SK-N-SH (cell line): ENCODE results near the gene MYLK2. TPM values are rescaled to one million over a fixed set of nuclear protein-coding genes. Genes with fewer than 3 reads are reported as not detected.
A peak's percentile ranks its signal among the peaks of the same experiment; 100 is the strongest.

Source experiments
- CTCF ChIA-PET: fragments of 300-600, 350-600 bp; formaldehyde crosslinking; extraction: SDS; loops from one replicate; lab custom pipeline; 2021; lab: Yijun Ruan, JAX
- POLR2A ChIA-PET: fragments of 350-600 bp; sonication (Branson Sonifier 250); formaldehyde crosslinking; extraction: SDS; loops from one replicate; lab custom pipeline; 2020; ENCODE audit warnings: antibody characterized with exemption, inconsistent platforms; lab: Yijun Ruan, JAX
- DNase-seq: peaks from one replicate; pipeline ENCODE4 v3.0.0; 2012
- H2AFZ ChIP-seq: fragments of 200-600 bp; sonication (generic); 2 replicates; pipeline ENCODE4 v1.8.1; 2016; ENCODE audit warnings: antibody characterized with exemption, mild to moderate bottlenecking, low read depth
- H3F3A ChIP-seq: fragments of 200-600 bp; sonication (generic); replicated peaks from 2 replicates; pipeline ENCODE3; 2016; ENCODE audit warnings: antibody characterized with exemption, mild to moderate bottlenecking; ENCODE audit not compliant: insufficient read depth
- H3K27ac ChIP-seq, 2 experiments: fragments of 200-500 bp in 1 of 2; fragments of 200-600 bp in 1 of 2; sonication (Bioruptor generic) in 1 of 2; sonication (generic), shearing (Covaris generic) in 1 of 2; 2 replicates each; pipeline versions ENCODE4 v1.5.1 to v1.6.1; 2014 to 2016; ENCODE audit warnings: low read depth in 2 of 2, inconsistent platforms in 1 of 2, low read length in 1 of 2, mild to moderate bottlenecking in 1 of 2, mixed read lengths in 1 of 2
- H3K27me3 ChIP-seq: fragments of 200-600 bp; sonication (generic), shearing (Covaris generic); 2 replicates; pipeline ENCODE4 v1.6.1; 2016; ENCODE audit warnings: mixed run types; ENCODE audit not compliant: insufficient read depth
- H3K36me3 ChIP-seq, 2 experiments: fragments of 200-500 bp in 1 of 2; fragments of 200-600 bp in 1 of 2; sonication (Bioruptor generic) in 1 of 2; sonication (generic) in 1 of 2; replicated peaks in 1 of 2; 2 replicates each; pipeline versions ENCODE3 to v1.5.1; 2014 to 2016; ENCODE audit warnings: low read length in 1 of 2, mild to moderate bottlenecking in 1 of 2; ENCODE audit not compliant: insufficient read depth in 2 of 2, control insufficient read depth in 1 of 2
- H3K4me1 ChIP-seq, 2 experiments: fragments of 200-500 bp in 1 of 2; fragments of 200-600 bp in 1 of 2; sonication (Bioruptor generic) in 1 of 2; sonication (generic), shearing (Covaris generic) in 1 of 2; 2 replicates each; pipeline versions ENCODE4 v1.5.1 to v1.6.1; 2014 to 2016; ENCODE audit warnings: low read depth in 1 of 2, low read length in 1 of 2, mixed run types in 1 of 2; ENCODE audit not compliant: insufficient read depth in 2 of 2, control insufficient read depth in 1 of 2
- H3K4me2 ChIP-seq: fragments of 200-600 bp; sonication (generic), shearing (Covaris generic); 2 replicates; pipeline ENCODE4 v1.6.1; 2017; ENCODE audit warnings: mixed run types
- H3K4me3 ChIP-seq, 2 experiments: fragments of 200-500 bp in 1 of 2; fragments of 200-600 bp in 1 of 2; sonication (Bioruptor generic) in 1 of 2; sonication (generic), shearing (Covaris generic) in 1 of 2; 2 replicates each; pipeline versions ENCODE4 v1.5.1 to v1.8.1; 2014 to 2016; ENCODE audit warnings: low read depth in 2 of 2, inconsistent platforms in 1 of 2, low read length in 1 of 2, mild to moderate bottlenecking in 1 of 2, mixed read lengths in 1 of 2, moderate library complexity in 1 of 2
- H3K79me2 ChIP-seq: fragments of 200-600 bp; sonication (generic); 2 replicates; pipeline ENCODE4 v1.8.1; 2017; ENCODE audit warnings: mild to moderate bottlenecking; ENCODE audit not compliant: insufficient read depth
- H3K9ac ChIP-seq: fragments of 200-600 bp; sonication (generic); 2 replicates; pipeline ENCODE4 v1.6.1; 2017; ENCODE audit warnings: mixed run types
- H3K9me2 ChIP-seq: fragments of 200-600 bp; sonication (generic); 2 replicates; pipeline ENCODE4 v1.6.1; 2017; ENCODE audit warnings: mixed run types
- H3K9me3 ChIP-seq: fragments of 200-600 bp; sonication (generic); 2 replicates; pipeline ENCODE4 v1.6.1; 2017; ENCODE audit warnings: mixed run types, mild to moderate bottlenecking, moderate library complexity
- H4K20me1 ChIP-seq: fragments of 200-600 bp; sonication (generic); 2 replicates; pipeline ENCODE4 v1.6.1; 2017; ENCODE audit warnings: mild to moderate bottlenecking, mixed run types; ENCODE audit not compliant: insufficient read depth
- CHD2 ChIP-seq: fragments of 150-350 bp; IDR thresholded peaks from 2 replicates; pipeline ENCODE4 v1.6.1; 2018; ENCODE audit warnings: low read length; ENCODE audit not compliant: partially characterized antibody
- EP300 ChIP-seq, 2 experiments: IDR thresholded peaks; 2 replicates each; pipeline versions ENCODE4 v1.4.0 to v1.6.1; 2012; ENCODE audit warnings: borderline replicate concordance in 1 of 2, low read depth in 1 of 2, low read length in 1 of 2
- EZH2phosphoT487 ChIP-seq: fragments of 200-600 bp; sonication (generic); IDR thresholded peaks from 2 replicates; pipeline ENCODE4 v1.6.1; 2017; ENCODE audit warnings: low read depth, mixed run types, mild to moderate bottlenecking, antibody characterized with exemption, moderate library complexity, borderline replicate concordance
- MEF2A ChIP-seq: IDR thresholded peaks from 2 replicates; pipeline ENCODE4 v1.4.0; 2012; ENCODE audit warnings: low read depth, borderline replicate concordance
- NFIC ChIP-seq: IDR thresholded peaks from 2 replicates; pipeline ENCODE4 v1.4.0; 2012; ENCODE audit warnings: borderline replicate concordance
- NRF1 ChIP-seq: IDR thresholded peaks from 2 replicates; pipeline ENCODE4 v1.6.1; 2012; ENCODE audit warnings: low read depth, mild to moderate bottlenecking, low read length
- POLR2AphosphoS5 ChIP-seq: IDR thresholded peaks from 2 replicates; pipeline ENCODE4 v1.6.1; 2012; ENCODE audit warnings: low read depth, low read length
- RAD21 ChIP-seq: IDR thresholded peaks from 2 replicates; pipeline ENCODE4 v1.6.1; 2012; ENCODE audit warnings: mild to moderate bottlenecking, low read length
- RCOR1 ChIP-seq: fragments of 150-350 bp; IDR thresholded peaks from 2 replicates; pipeline ENCODE4 v1.6.1; 2017; ENCODE audit warnings: antibody characterized with exemption, low read length
- RFX5 ChIP-seq: IDR thresholded peaks from 2 replicates; pipeline ENCODE4 v1.6.1; 2012; ENCODE audit warnings: mild to moderate bottlenecking, improper control_type of control experiment, low read length
- SIN3A ChIP-seq: IDR thresholded peaks from 2 replicates; pipeline ENCODE4 v1.6.1; 2012; ENCODE audit warnings: low read depth, mild to moderate bottlenecking, low read length, moderate library complexity, borderline replicate concordance
- WGBS: methylation state at CpG from one replicate; pipeline ENCODE4 v1.1.6; 2017; ENCODE audit warnings: low lambda C conversion rate; 5-methylcytosine and 5-hydroxymethylcytosine counted together
- polyA plus RNA-seq, 3 experiments: library from polyadenylated mRNA; depleted of rRNA; stranded (reverse); fragments of >200 nt; gene quantifications; 2 replicates each; pipeline ENCODE4 v1.2.3, GENCODE V29; 2012
- TF ChIP-seq, protein P1 (sequence below): fragments of 200-600 bp; sonication (generic); IDR thresholded peaks from 2 replicates; pipeline ENCODE4 v1.6.1; 2017; ENCODE audit warnings: antibody characterized with exemption, mild to moderate bottlenecking, moderate library complexity

The MYLK2 gene
- polyA plus RNA-seq, 1 of the 3 experiments (the other 2 are of a cell fraction), result 0.21 TPM

GRCh38 chr20:31788578-31788977, 30.6 kb upstream of the MYLK2 start:
- no peak for DNase-seq
- no peaks in the 10 kb centered on the region for H3K27me3 ChIP-seq
- TF ChIP-seq MEF2A, result no peak
- TF ChIP-seq SIN3A, result no peak
- TF ChIP-seq, protein P1, sequence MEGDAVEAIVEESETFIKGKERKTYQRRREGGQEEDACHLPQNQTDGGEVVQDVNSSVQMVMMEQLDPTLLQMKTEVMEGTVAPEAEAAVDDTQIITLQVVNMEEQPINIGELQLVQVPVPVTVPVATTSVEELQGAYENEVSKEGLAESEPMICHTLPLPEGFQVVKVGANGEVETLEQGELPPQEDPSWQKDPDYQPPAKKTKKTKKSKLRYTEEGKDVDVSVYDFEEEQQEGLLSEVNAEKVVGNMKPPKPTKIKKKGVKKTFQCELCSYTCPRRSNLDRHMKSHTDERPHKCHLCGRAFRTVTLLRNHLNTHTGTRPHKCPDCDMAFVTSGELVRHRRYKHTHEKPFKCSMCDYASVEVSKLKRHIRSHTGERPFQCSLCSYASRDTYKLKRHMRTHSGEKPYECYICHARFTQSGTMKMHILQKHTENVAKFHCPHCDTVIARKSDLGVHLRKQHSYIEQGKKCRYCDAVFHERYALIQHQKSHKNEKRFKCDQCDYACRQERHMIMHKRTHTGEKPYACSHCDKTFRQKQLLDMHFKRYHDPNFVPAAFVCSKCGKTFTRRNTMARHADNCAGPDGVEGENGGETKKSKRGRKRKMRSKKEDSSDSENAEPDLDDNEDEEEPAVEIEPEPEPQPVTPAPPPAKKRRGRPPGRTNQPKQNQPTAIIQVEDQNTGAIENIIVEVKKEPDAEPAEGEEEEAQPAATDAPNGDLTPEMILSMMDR, result peak; percentile 43; the same call in 1 of the 2 replicates
- TF ChIP-seq RAD21, result peak; percentile 8; the same call in 1 of the 2 replicates
- TF ChIP-seq EZH2phosphoT487, result no peak
- TF ChIP-seq POLR2AphosphoS5, result no peak
- no peak for TF ChIP-seq RFX5
- no peak for TF ChIP-seq EP300 (IDR thresholded peaks at IDR 0.05; ENCODE audit: borderline replicate concordance in 1 of 2, low read depth in 1 of 2, low read length in 1 of 2)
- peaks cover 33 to 61% of the 10 kb centered on the region in 2 experiments for H3K36me3 ChIP-seq
- H3K9ac ChIP-seq, result no peak overlapping the region
- 92% methylated on average over 3 of the region's 3 CpGs for WGBS
- ChIA-PET POLR2A (no interaction called here), CTCF (interaction anchor here (0.6 to 1.6 kb wide), 3 partner anchors 18 to 65 kb away, joined by 3 to 4 read pairs (median 4); no protein-coding TSS in a partner anchor)
- H3K4me2 ChIP-seq, result no peak overlapping the region
- no peaks in the 10 kb centered on the region for H3K4me1 ChIP-seq
- peaks cover 39% of the 10 kb centered on the region; the same call in 1 of the 2 replicates for H3K79me2 ChIP-seq
- H3F3A ChIP-seq, result peaks cover 12% of the 10 kb centered on the region
- H3K9me2 ChIP-seq, result no peaks in the 10 kb centered on the region
- H3K4me3 ChIP-seq, result no peak overlapping the region
- no peaks in the 10 kb centered on the region; the same call in 1 of the 2 replicates for H4K20me1 ChIP-seq
- no peak overlapping the region for H3K27ac ChIP-seq
- H3K9me3 ChIP-seq, result no peaks in the 10 kb centered on the region
- no peak overlapping the region for H2AFZ ChIP-seq

GRCh38 chr20:31790401-31790800, 28.8 kb upstream of the MYLK2 start:
- Histone ChIP-seq H3K36me3 (peaks cover 35 to 55% of the 10 kb centered on the region in 2 experiments), H3K27ac (no peak overlapping the region), H3K9me3 (no peaks in the 10 kb centered on the region), H3K27me3 (no peaks in the 10 kb centered on the region), H3K9me2 (no peaks in the 10 kb centered on the region), H3K4me1 (no peaks in the 10 kb centered on the region; a peak in 1 of 4 replicates), H3K4me2 (no peak overlapping the region), H2AFZ (no peak overlapping the region), H4K20me1 (no peaks in the 10 kb centered on the region; the same call in 1 of the 2 replicates), H3K4me3 (no peak overlapping the region), H3K79me2 (peaks cover 26% of the 10 kb centered on the region; the same call in 1 of the 2 replicates), H3F3A (peaks cover 4% of the 10 kb centered on the region)
- CTCF ChIA-PET, result interaction anchor here (1.1 kb wide), 1 partner anchor 62 kb away, joined by 3 read pairs; no protein-coding TSS in a partner anchor
- POLR2A ChIA-PET, result no interaction called here
- no peak for DNase-seq
- 92% methylated on average over 3 of the region's 3 CpGs for WGBS
- no peak for TF ChIP-seq NFIC
- TF ChIP-seq MEF2A, result no peak
- no peak for TF ChIP-seq RCOR1
- no peak for TF ChIP-seq RFX5
- TF ChIP-seq NRF1, result no peak
- TF ChIP-seq CHD2, result no peak
- no peak for TF ChIP-seq POLR2AphosphoS5
- TF ChIP-seq, all 33 proteins: peak for 0
- no peak overlapping the region for H3K9ac ChIP-seq
